Endothelial cell of umbilical vein (primary cell): ENCODE data around the gene FAM186B. TPM values are rescaled to one million over a fixed set of nuclear protein-coding genes. Genes with fewer than 3 reads are reported as not detected.

Source experiments
- BruUV-seq: library from RNA; stranded (reverse); fragments of 400-500 nt; replicated peaks from 2 replicates; lab custom pipeline; 2021; lab: Mats Ljungman, UMichigan
- CTCF ChIA-PET: fragments of 300-600, 350-600 bp; sonication (Branson Sonifier 250); formaldehyde crosslinking; loops from one replicate; lab custom pipeline; 2021; ENCODE audit warnings: antibody characterized with exemption, inconsistent platforms; lab: Charles Lee
- POLR2A ChIA-PET: fragments of 300-600, 350-600 bp; sonication (Branson Sonifier 250); formaldehyde crosslinking; loops from one replicate; lab custom pipeline; 2021; ENCODE audit warnings: antibody characterized with exemption, inconsistent platforms; lab: Charles Lee
- DNase-seq: peaks from one replicate; pipeline ENCODE4 v3.0.0-alpha.2; 2011; ENCODE audit warnings: low read depth, low spot score
- FAIRE-seq: peaks from 2 replicates; lab custom pipeline; 2011; peaks lifted over from hg19 to GRCh38; lab: Jason Lieb, UNC
- H2AFZ ChIP-seq: 2 replicates; pipeline ENCODE4 v1.6.0; 2012; ENCODE audit warnings: low read depth, low read length, control low read depth, inconsistent platforms
- H3K27ac ChIP-seq: 2 replicates; pipeline ENCODE4 v1.5.1; 2011; ENCODE audit warnings: low read depth, mild to moderate bottlenecking, control low read depth, low read length, moderate library complexity; ENCODE audit not compliant: insufficient read depth
- H3K27me3 ChIP-seq, 2 experiments: 2 replicates each; pipeline versions ENCODE4 v1.6.0 to v1.6.1; 2011; ENCODE audit warnings: low read length in 2 of 2, mixed read lengths in 1 of 2; ENCODE audit not compliant: control insufficient read depth in 2 of 2, insufficient read depth in 2 of 2
- H3K36me3 ChIP-seq, 2 experiments: 2 replicates in 1 of 2; 3 replicates in 1 of 2; pipeline ENCODE4 v1.5.1; 2011; ENCODE audit warnings: low read length in 2 of 2, mild to moderate bottlenecking in 1 of 2, moderate library complexity in 1 of 2; ENCODE audit not compliant: control insufficient read depth in 2 of 2, insufficient read depth in 2 of 2; ENCODE audit errors: extremely low read depth in 1 of 2
- H3K4me1 ChIP-seq: 3 replicates; pipeline ENCODE4 v1.5.1; 2011; ENCODE audit warnings: mild to moderate bottlenecking, low read length; ENCODE audit not compliant: control insufficient read depth, insufficient read depth; ENCODE audit errors: extremely low read depth
- H3K4me2 ChIP-seq: 2 replicates; pipeline ENCODE4 v1.6.1; 2011; ENCODE audit warnings: low read length, control low read depth, mixed read lengths; ENCODE audit not compliant: insufficient read depth
- H3K4me3 ChIP-seq, 3 experiments: fragments of 200-600 bp in 1 of 3; sonication (generic), shearing (Covaris generic) in 1 of 3; replicated peaks in 1 of 3; 2 replicates each; pipeline ENCODE4 v1.5.1; 2011 to 2016; ENCODE audit warnings: control low read depth in 3 of 3, low read length in 3 of 3, mild to moderate bottlenecking in 2 of 3, inconsistent platforms in 1 of 3, low read depth in 1 of 3, moderate library complexity in 1 of 3; ENCODE audit not compliant: insufficient read depth in 1 of 3
- H3K79me2 ChIP-seq: 2 replicates; pipeline ENCODE4 v1.6.0; 2012; ENCODE audit warnings: low read length, inconsistent platforms; ENCODE audit not compliant: control insufficient read depth, insufficient read depth
- H3K9ac ChIP-seq: replicated peaks from 2 replicates; pipeline ENCODE3; 2011; ENCODE audit warnings: low read length, control low read depth; ENCODE audit not compliant: insufficient read depth; ENCODE audit errors: extremely low read depth
- H3K9me1 ChIP-seq: replicated peaks from 3 replicates; pipeline ENCODE4 v1.6.0; 2011; ENCODE audit warnings: mild to moderate bottlenecking, low read length; ENCODE audit not compliant: control insufficient read depth, insufficient read depth; ENCODE audit errors: extremely low read depth
- H3K9me3 ChIP-seq: replicated peaks from 2 replicates; pipeline ENCODE4 v1.5.1; 2012; ENCODE audit warnings: low read length, inconsistent platforms; ENCODE audit not compliant: control insufficient read depth, insufficient read depth
- H4K20me1 ChIP-seq: replicated peaks from 2 replicates; pipeline ENCODE3; 2011; ENCODE audit warnings: mild to moderate bottlenecking, low read length; ENCODE audit not compliant: control insufficient read depth, insufficient read depth; ENCODE audit errors: extremely low read depth
- EZH2 ChIP-seq: IDR thresholded peaks from 2 replicates; pipeline ENCODE4 v1.6.1; 2012; ENCODE audit warnings: borderline replicate concordance, low read depth, mild to moderate bottlenecking, moderate library complexity, low read length, inconsistent platforms; ENCODE audit not compliant: severe bottlenecking
- POLR2A ChIP-seq: IDR thresholded peaks from 2 replicates; pipeline ENCODE4 v1.6.1; 2012; ENCODE audit warnings: low read depth, mild to moderate bottlenecking, control low read depth, low read length
- POLR2AphosphoS5 ChIP-seq: IDR thresholded peaks from 2 replicates; pipeline ENCODE4 v1.6.1; 2012; ENCODE audit warnings: low read depth, mild to moderate bottlenecking, control low read depth, low read length, moderate library complexity; ENCODE audit not compliant: insufficient read depth
- dilution Hi-C: fragments of 300-500 bp; cut with MboI; formaldehyde crosslinking; loops from one replicate; pipeline ENCODE4 v1.15.0; 2019; ENCODE audit warnings: low sequenced_read_pairs; ENCODE audit not compliant: extremely low pct_ligation_motif_present
- intact Hi-C: fragments of 100-400 bp; cut with micrococcal nuclease; formaldehyde crosslinking; loops from one replicate; pipeline ENCODE4 v1.10.0; 2022
- polyA plus RNA-seq, 4 experiments: library from polyadenylated mRNA; depleted of rRNA in 3 of 4; stranded (reverse) in 3 of 4; unstranded in 1 of 4; fragments of >200 nt; gene quantifications; 2 replicates each; pipeline versions ENCODE4 v1.2.1 to v1.2.3, GENCODE V29; 2011 to 2012; ENCODE audit warnings: missing spikeins in 1 of 4
- small RNA-seq: library from RNA; depleted of rRNA; stranded (forward); fragments of <200 nt; gene quantifications from one replicate; pipeline ENCODE3, GENCODE V24; 2012; ENCODE audit warnings: low replicate concordance, low read depth; ENCODE audit not compliant: insufficient read depth, insufficient read length
- total RNA-seq: library from RNA; stranded (reverse); gene quantifications from 2 replicates; pipeline ENCODE4 v1.2.3, GENCODE V29; 2021

FAM186B gene
- total and polyA plus RNA-seq, 2 donors (not counting 3 experiments of a cell fraction or from before 2014, with no cell fraction given) = 0.10 to 0.33 TPM

DNA sequence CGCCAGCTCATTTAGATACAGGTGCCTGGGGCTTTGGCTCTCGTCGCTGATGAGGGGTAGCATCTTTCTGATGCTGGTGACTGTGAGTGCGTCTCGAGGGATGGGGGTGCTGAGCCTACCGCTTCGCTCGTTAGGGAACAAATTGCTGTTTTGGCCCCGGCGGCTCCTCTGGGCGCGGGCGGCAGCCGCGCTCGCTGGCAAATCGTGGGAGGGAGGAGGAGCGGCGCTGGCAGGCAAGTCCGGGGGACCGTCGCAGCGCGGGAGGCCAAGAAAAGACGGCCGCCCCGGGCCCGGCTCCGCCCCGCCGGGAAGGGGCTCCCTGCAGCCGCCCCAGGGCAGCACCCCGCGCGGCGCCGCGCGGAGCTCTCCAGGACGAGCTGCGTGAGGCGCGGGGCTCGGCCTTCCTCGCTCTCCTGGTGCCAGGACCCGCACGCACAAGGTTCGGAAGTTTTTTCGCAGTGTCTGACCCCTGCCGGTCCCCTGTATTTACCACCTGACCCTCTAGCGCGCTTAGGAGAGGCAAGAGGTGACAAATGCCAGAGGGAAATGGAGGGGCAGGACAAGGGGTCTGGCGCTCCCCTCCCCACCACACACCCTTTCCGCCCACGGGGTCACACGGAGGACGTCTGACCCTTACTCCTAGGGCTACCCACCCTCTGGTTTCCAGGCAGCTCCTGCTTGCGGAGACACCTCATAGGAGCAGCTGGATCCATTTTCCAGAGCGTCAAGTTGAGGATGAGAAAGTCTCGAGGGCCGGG, 67.5 kb downstream of the FAM186B start:
- intact Hi-C loops (no loop called here), dilution Hi-C loops (no loop called here)
- TF ChIP-seq POLR2A = no peak
- TF ChIP-seq POLR2AphosphoS5 = peak; percentile 33
- peak; percentile 95 for TF ChIP-seq EZH2
- ChIA-PET CTCF (interaction anchor here (1.0 to 7.0 kb wide), 6 partner anchors 15 to 196 kb away, joined by 3 to 43 read pairs (median 4); partner anchors contain the start of gene DNAJC22), POLR2A (no interaction called here)
- no peak for DNase-seq
- Histone ChIP-seq H3K4me1 (peaks cover 8% of the 10 kb centered on the region), H2AFZ (no peak overlapping the region), H3K36me3 (no peaks in the 10 kb centered on the region), H3K9ac (no peak overlapping the region), H4K20me1 (no peaks in the 10 kb centered on the region), H3K79me2 (no peaks in the 10 kb centered on the region), H3K4me3 (no peak overlapping the region), H3K4me2 (peak overlapping the region; percentile 13), H3K9me3 (no peaks in the 10 kb centered on the region), H3K27ac (no peak overlapping the region), H3K27me3 (peaks cover 20 to 35% of the 10 kb centered on the region in 2 experiments), H3K9me1 (no peaks in the 10 kb centered on the region)
- BruUV-seq = no TSS peak
- no peak for FAIRE-seq

Small RNA genes lying within 50 kb of the gene (small RNA-seq; reads per million reads assigned to genes)
- gene HIGD1AP9 (not detected), gene POLR2KP1 (0.66 reads per million), gene RNU6-834P (not detected)

Other genes with a start within 250 kb of the FAM186B start
- gene SPATS2, start 238.2 kb downstream of the FAM186B start, total RNA-seq = 58.8 and 66.5 TPM in 2 replicates
- 32.6 and 55.8 TPM in 2 replicates for gene SPATS2, start 238.2 kb downstream of the FAM186B start, polyA plus RNA-seq
- gene KCNH3, start 66.6 kb downstream of the FAM186B start, total RNA-seq = 0.13 and 0.18 TPM in 2 replicates
- gene KCNH3, start 66.6 kb downstream of the FAM186B start, polyA plus RNA-seq = 0.13 and 0.14 TPM in 2 replicates
- gene MCRS1, start 37.5 kb downstream of the FAM186B start, total RNA-seq = 71.1 and 78.5 TPM in 2 replicates
- gene MCRS1, start 37.5 kb downstream of the FAM186B start, polyA plus RNA-seq = 99.3 and 110 TPM in 2 replicates
- 9.5 and 9.9 TPM in 2 replicates for gene PRPF40B, start 17.9 kb upstream of the FAM186B start, total RNA-seq
- 5.4 TPM in 2 replicates for gene PRPF40B, start 17.9 kb upstream of the FAM186B start, polyA plus RNA-seq
- gene FMNL3, start 101.8 kb upstream of the FAM186B start, total RNA-seq = 93.2 and 93.3 TPM in 2 replicates
- 33.6 and 35.1 TPM in 2 replicates for gene FMNL3, start 101.8 kb upstream of the FAM186B start, polyA plus RNA-seq
- gene TMBIM6, start 135.9 kb upstream of the FAM186B start, total RNA-seq = 393 and 395 TPM in 2 replicates
- 545 and 579 TPM in 2 replicates for gene TMBIM6, start 135.9 kb upstream of the FAM186B start, polyA plus RNA-seq
- gene NCKAP5L, start 222.8 kb upstream of the FAM186B start, total RNA-seq = 46.1 and 52.1 TPM in 2 replicates
- gene NCKAP5L, start 222.8 kb upstream of the FAM186B start, polyA plus RNA-seq = 17.4 and 22.7 TPM in 2 replicates
- gene BCDIN3D, start 237.5 kb upstream of the FAM186B start, total RNA-seq = 2.5 and 3.1 TPM in 2 replicates
- 1.8 TPM in 2 replicates for gene BCDIN3D, start 237.5 kb upstream of the FAM186B start, polyA plus RNA-seq